Measurements from ENCODE around the gene SLC40A1. TPM values are rescaled to one million over a fixed set of nuclear protein-coding genes. Genes with fewer than 3 reads are reported as not detected.

Gene SLC40A1
- total and polyA plus RNA-seq, 10 of the 15 experiments (the other 5 are each of a cell fraction or from before 2014, with no cell fraction given), result 0.01 to 0.38 (median 0.08) TPM; not detected in 7

DNA sequence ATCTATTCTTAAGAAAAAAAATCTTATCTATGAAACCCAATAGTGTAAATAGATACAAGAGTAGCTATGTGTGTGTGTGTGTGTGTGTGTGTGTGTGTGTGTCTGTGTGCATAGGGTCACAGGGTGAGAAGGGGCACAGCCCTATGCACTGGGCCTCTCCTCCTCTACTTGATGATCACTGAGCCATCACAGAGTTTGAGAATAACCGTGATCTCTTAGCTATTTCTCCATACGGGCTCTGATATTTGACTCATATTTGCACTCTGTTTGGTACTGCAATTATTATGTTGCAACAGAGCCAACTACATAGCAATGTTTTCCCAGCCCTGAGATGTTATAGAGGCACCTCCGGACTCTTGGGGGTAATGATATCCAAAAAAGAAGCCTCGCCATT, 28.8 kb upstream of the SLC40A1 start (continued):
- TF ChIP-seq KDM1A (IDR thresholded peaks at IDR 0.05; ENCODE audit: borderline replicate concordance) (no peak), HDAC2 (IDR thresholded peaks at IDR 0.05) (no peak), STAT3 (IDR thresholded peaks at IDR 0.05; ENCODE audit: low read depth, low read length) (no peak), RB1 (IDR thresholded peaks at IDR 0.05; ENCODE audit: borderline replicate concordance) (no peak), HDAC6 (IDR thresholded peaks at IDR 0.05; ENCODE audit: unreplicated experiment) (no peak)
- TF ChIP-seq, protein P1, sequence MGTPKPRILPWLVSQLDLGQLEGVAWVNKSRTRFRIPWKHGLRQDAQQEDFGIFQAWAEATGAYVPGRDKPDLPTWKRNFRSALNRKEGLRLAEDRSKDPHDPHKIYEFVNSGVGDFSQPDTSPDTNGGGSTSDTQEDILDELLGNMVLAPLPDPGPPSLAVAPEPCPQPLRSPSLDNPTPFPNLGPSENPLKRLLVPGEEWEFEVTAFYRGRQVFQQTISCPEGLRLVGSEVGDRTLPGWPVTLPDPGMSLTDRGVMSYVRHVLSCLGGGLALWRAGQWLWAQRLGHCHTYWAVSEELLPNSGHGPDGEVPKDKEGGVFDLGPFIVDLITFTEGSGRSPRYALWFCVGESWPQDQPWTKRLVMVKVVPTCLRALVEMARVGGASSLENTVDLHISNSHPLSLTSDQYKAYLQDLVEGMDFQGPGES (IDR thresholded peaks at IDR 0.05), result no peak

DNA sequence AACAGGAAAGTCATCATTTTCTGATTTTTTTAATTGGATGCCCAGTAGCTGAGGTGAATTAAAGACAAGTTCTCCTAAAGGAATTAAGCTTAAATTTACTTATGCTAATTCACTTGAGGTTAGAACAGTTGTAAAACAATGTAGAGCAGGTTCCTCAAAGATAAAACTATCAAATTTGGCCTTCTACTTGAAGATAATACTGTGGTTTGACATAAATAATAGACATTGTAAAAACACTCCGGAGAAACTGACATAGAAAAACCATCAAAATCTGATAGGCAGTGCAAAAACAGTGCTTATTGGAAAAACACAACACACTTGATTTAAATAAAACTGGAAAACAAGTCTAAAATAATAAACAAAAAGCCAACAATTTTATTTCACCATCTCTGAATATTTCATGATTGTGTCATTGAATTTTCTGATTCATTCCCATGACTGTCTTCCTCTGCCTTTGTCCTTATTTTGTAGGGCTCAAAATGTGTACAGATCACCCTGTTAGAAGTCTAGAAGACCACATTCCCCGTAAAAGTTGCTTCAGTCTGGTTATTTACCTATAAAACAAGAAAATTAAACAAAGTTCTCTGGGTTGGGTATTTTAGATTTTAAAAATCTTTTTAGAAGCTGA, 28.3 kb upstream of the SLC40A1 start:
- Histone ChIP-seq H4K20me1 (ENCODE audit: control insufficient read depth, insufficient read depth) (no peaks in the 10 kb centered on the region), H3K9me3 (replicated peaks; ENCODE audit: control insufficient read depth, insufficient read depth, low read length) (no peaks in the 10 kb centered on the region), H3K27me3 (replicated peaks in 1 of 2; ENCODE audit: control insufficient read depth in 2 of 2, insufficient read depth in 2 of 2, low read length in 1 of 2) (no peaks in the 10 kb centered on the region; a peak in 1 of 4 replicates), H3K79me2 (ENCODE audit: control insufficient read depth, insufficient read depth, low read length) (no peaks in the 10 kb centered on the region), H3K4me3 (no peak overlapping the region), H3K9ac (ENCODE audit: control insufficient read depth, insufficient read depth, low read length) (no peak overlapping the region), H3K4me2 (ENCODE audit: control insufficient read depth, insufficient read depth) (no peak overlapping the region), H3K27ac (ENCODE audit: control insufficient read depth, insufficient read depth) (no peak overlapping the region), H3K36me3 (ENCODE audit: control insufficient read depth in 2 of 2, insufficient read depth in 2 of 2, low read length in 1 of 2) (no peaks in the 10 kb centered on the region), H2AFZ (ENCODE audit: control insufficient read depth, low read depth, low read length) (no peak overlapping the region), H3K4me1 (ENCODE audit: control insufficient read depth, insufficient read depth, low read length) (no peaks in the 10 kb centered on the region)
- TF ChIP-seq NR2C2 (IDR thresholded peaks at IDR 0.05; ENCODE audit: borderline replicate concordance, control insufficient read depth, insufficient read length, low read depth) (no peak), SIX5 (IDR thresholded peaks at IDR 0.05; ENCODE audit: low read depth, low read length, severe bottlenecking) (no peak), CREM (IDR thresholded peaks at IDR 0.05; ENCODE audit: low read depth) (no peak), STAT3 (IDR thresholded peaks at IDR 0.05; ENCODE audit: low read depth, low read length) (no peak), SIN3A (IDR thresholded peaks at IDR 0.05; ENCODE audit: low read depth, low read length) (no peak), RAD51 (IDR thresholded peaks at IDR 0.05) (no peak), GATAD2B (conservative IDR thresholded peaks at IDR 0.05; ENCODE audit: low read depth) (no peak), BCL11A (IDR thresholded peaks at IDR 0.05; ENCODE audit: low read depth, low read length) (no peak)
- TF ChIP-seq, protein P2, sequence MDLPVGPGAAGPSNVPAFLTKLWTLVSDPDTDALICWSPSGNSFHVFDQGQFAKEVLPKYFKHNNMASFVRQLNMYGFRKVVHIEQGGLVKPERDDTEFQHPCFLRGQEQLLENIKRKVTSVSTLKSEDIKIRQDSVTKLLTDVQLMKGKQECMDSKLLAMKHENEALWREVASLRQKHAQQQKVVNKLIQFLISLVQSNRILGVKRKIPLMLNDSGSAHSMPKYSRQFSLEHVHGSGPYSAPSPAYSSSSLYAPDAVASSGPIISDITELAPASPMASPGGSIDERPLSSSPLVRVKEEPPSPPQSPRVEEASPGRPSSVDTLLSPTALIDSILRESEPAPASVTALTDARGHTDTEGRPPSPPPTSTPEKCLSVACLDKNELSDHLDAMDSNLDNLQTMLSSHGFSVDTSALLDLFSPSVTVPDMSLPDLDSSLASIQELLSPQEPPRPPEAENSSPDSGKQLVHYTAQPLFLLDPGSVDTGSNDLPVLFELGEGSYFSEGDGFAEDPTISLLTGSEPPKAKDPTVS (IDR thresholded peaks at IDR 0.05; ENCODE audit: low read depth, low read length), result no peak
- WGBS (ENCODE audit: insufficient coverage, insufficient replicate concordance, low lambda C conversion rate, missing lambda C conversion rate), result 15% methylated on average over 2 of the region's 2 CpGs
- RAD21 ChIA-PET (ENCODE audit: unreplicated experiment), result no interaction called here
- DNase-seq (ENCODE audit: low read depth, low spot score) (no peak), FAIRE-seq (no peak), ATAC-seq (no peak)
- intact Hi-C loops (cut with micrococcal nuclease; ENCODE audit: unreplicated experiment), result no loop called here
- in situ Hi-C loops (cut with MboI), result no loop called here
- POLR2A ChIA-PET, result no interaction called here
- no TSS peak for BruUV-seq (replicated peaks)
- SMC1A ChIA-PET (ENCODE audit: uncharacterized antibody, unreplicated experiment), result no interaction called here
- CTCF ChIA-PET, result no interaction called here

Data from GM12878 (cell line).